ENCODE measurements around the gene DERL3.
A peak's percentile ranks its signal among the peaks of the same experiment; 100 is the strongest.

GRCh38 chr22:23789638-23790037, 49.2 kb downstream of the DERL3 start:
- TF ChIP-seq, protein P1, sequence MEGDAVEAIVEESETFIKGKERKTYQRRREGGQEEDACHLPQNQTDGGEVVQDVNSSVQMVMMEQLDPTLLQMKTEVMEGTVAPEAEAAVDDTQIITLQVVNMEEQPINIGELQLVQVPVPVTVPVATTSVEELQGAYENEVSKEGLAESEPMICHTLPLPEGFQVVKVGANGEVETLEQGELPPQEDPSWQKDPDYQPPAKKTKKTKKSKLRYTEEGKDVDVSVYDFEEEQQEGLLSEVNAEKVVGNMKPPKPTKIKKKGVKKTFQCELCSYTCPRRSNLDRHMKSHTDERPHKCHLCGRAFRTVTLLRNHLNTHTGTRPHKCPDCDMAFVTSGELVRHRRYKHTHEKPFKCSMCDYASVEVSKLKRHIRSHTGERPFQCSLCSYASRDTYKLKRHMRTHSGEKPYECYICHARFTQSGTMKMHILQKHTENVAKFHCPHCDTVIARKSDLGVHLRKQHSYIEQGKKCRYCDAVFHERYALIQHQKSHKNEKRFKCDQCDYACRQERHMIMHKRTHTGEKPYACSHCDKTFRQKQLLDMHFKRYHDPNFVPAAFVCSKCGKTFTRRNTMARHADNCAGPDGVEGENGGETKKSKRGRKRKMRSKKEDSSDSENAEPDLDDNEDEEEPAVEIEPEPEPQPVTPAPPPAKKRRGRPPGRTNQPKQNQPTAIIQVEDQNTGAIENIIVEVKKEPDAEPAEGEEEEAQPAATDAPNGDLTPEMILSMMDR (conservative IDR thresholded peaks at IDR 0.05; ENCODE audit: low read depth, low read length): 0 out of 2 replicates have a peak, but pooled peaks have one; percentile 12
- no peak for TF ChIP-seq EZH2 (IDR thresholded peaks at IDR 0.05; ENCODE audit: borderline replicate concordance, low read depth, low read length, poor library complexity, severe bottlenecking)

Data from A673 (cell line).